ENCODE measurements around the gene FARP2. TPM values are rescaled to one million over a fixed set of nuclear protein-coding genes. Genes with fewer than 3 reads are reported as not detected.

The FARP2 gene
- total and polyA plus RNA-seq, 4 donors, result 5.8 to 30.9 (median 14.3) TPM

DNA sequence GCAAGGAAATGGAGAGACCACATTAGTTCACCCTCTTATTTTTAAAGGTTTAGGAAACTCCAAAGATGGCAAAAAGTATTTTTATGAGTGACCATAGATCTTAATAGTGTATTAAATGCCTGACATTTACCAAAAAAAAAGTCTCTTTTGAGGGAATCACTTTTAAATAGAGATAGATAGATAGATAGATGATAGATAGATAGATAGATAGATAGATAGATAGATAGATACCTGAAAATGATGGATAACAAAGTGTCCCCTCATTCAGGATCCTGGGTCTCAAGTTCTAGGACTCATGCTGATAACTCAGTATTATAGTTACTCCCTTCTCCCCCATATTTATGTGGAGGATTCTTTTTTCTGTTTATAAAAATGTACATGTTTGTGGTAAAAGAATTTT, 52.8 kb downstream of the FARP2 start:
- H3K4me1 ChIP-seq (ENCODE audit: control insufficient read depth in 4 of 4, insufficient read depth in 4 of 4, low read length in 3 of 4), result no peaks in the 10 kb centered on the region
- H3K9ac ChIP-seq (ENCODE audit: low read depth in 1 of 2, low read length in 2 of 2), result no peak overlapping the region
- no peak for DNase-seq (ENCODE audit: low spot score)
- H3K36me3 ChIP-seq (ENCODE audit: control insufficient read depth in 4 of 4, insufficient read depth in 3 of 4, low read depth in 1 of 4, low read length in 3 of 4), result peaks cover 10 to 46% (median 33%) of the 10 kb centered on the region in 4 donors
- TF ChIP-seq EGR1 (IDR thresholded peaks at IDR 0.05; ENCODE audit: low read depth in 2 of 2) (no peak), SP1 (IDR thresholded peaks at IDR 0.05) (no peak), NR2F2 (IDR thresholded peaks at IDR 0.05) (no peak)
- TF ChIP-seq, protein P1, sequence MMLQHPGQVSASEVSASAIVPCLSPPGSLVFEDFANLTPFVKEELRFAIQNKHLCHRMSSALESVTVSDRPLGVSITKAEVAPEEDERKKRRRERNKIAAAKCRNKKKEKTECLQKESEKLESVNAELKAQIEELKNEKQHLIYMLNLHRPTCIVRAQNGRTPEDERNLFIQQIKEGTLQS (IDR thresholded peaks at IDR 0.05), result no peak
- TF ChIP-seq, protein P2, sequence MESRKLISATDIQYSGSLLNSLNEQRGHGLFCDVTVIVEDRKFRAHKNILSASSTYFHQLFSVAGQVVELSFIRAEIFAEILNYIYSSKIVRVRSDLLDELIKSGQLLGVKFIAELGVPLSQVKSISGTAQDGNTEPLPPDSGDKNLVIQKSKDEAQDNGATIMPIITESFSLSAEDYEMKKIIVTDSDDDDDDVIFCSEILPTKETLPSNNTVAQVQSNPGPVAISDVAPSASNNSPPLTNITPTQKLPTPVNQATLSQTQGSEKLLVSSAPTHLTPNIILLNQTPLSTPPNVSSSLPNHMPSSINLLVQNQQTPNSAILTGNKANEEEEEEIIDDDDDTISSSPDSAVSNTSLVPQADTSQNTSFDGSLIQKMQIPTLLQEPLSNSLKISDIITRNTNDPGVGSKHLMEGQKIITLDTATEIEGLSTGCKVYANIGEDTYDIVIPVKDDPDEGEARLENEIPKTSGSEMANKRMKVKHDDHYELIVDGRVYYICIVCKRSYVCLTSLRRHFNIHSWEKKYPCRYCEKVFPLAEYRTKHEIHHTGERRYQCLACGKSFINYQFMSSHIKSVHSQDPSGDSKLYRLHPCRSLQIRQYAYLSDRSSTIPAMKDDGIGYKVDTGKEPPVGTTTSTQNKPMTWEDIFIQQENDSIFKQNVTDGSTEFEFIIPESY (IDR thresholded peaks at IDR 0.05), result no peak
- no peaks in the 10 kb centered on the region for H3K27me3 ChIP-seq (ENCODE audit: control insufficient read depth in 4 of 4, insufficient read depth in 4 of 4, low read length in 3 of 4)
- no peak overlapping the region for H3K27ac ChIP-seq (ENCODE audit: low read depth in 1 of 2, low read length in 2 of 2)
- H3K4me3 ChIP-seq (ENCODE audit: low read depth in 1 of 3, low read length in 3 of 3), result no peak overlapping the region
- no peaks in the 10 kb centered on the region for H3K9me3 ChIP-seq (ENCODE audit: control insufficient read depth in 4 of 4, low read length in 3 of 4)

DNA sequence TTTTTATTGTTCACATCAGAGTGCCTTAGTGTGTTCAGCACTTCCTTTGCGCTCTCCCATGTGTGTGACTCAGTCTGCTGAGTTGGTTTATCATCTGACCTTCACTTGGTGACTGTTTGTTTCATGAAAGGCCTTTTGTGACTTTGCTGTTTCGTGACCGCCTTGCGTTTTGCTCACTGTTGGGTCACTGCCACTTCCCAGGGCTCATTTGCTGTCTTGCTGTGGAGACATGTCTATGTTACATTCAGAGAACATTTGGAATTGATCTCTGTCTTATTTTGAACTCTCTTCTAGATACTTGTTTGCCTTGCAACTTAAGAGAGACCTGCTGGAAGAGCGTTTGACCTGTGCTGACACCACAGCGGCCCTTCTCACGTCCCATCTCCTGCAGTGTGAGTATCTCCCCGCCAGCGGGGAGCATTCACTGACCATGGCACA, 54.7 kb downstream of the FARP2 start:
- Histone ChIP-seq H3K36me3 (ENCODE audit: control insufficient read depth in 4 of 4, insufficient read depth in 3 of 4, low read depth in 1 of 4, low read length in 3 of 4) (peaks cover 10 to 60% (median 45%) of the 10 kb centered on the region in 4 donors), H3K4me3 (ENCODE audit: low read depth in 1 of 3, low read length in 3 of 3) (no peak overlapping the region), H3K4me1 (ENCODE audit: control insufficient read depth in 4 of 4, insufficient read depth in 4 of 4, low read length in 3 of 4) (no peaks in the 10 kb centered on the region), H3K9ac (ENCODE audit: low read depth in 1 of 2, low read length in 2 of 2) (no peak overlapping the region), H3K27me3 (ENCODE audit: control insufficient read depth in 4 of 4, insufficient read depth in 4 of 4, low read length in 3 of 4) (no peaks in the 10 kb centered on the region), H3K9me3 (ENCODE audit: control insufficient read depth in 4 of 4, low read length in 3 of 4) (no peaks in the 10 kb centered on the region), H3K27ac (ENCODE audit: low read depth in 1 of 2, low read length in 2 of 2) (no peak overlapping the region)
- 96% methylated on average over 9 of the region's 9 CpGs for WGBS
- TF ChIP-seq FOXA2 (IDR thresholded peaks at IDR 0.05), result no peak
- TF ChIP-seq RXRA (IDR thresholded peaks at IDR 0.05), result no peak
- no peak for TF ChIP-seq NR2F2 (IDR thresholded peaks at IDR 0.05)
- TF ChIP-seq YY1 (IDR thresholded peaks at IDR 0.05), result no peak
- no peak for TF ChIP-seq TAF1 (conservative IDR thresholded peaks at IDR 0.05)
- TF ChIP-seq, protein P1 (IDR thresholded peaks at IDR 0.05), result no peak
- TF ChIP-seq FOXA1 (IDR thresholded peaks at IDR 0.05), result no peak
- TF ChIP-seq JUND (IDR thresholded peaks at IDR 0.05), result no peak
- no peak for DNase-seq (ENCODE audit: low spot score)

DNA sequence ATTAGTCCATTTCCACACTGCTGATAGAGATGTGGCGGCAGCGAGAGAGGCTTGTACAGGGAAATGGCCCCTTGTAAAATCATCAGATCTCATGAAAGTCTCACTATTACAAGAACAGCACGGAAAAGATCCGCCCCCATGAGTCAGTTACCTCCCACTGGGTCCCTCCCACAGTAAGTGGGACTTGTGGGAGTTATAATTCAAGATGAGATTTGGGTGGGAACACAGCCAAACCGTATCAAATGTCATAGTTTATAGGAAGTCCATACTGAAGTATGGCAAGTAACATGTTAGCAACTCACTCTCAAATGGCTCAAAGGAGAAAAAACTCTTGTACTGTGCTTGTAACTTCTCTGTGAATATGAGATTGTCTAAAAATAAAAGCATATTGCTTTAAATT, 56.1 kb downstream of the FARP2 start:
- H3K27ac ChIP-seq (ENCODE audit: low read depth in 1 of 2, low read length in 2 of 2), result no peak overlapping the region
- H3K4me1 ChIP-seq (ENCODE audit: control insufficient read depth in 4 of 4, insufficient read depth in 4 of 4, low read length in 3 of 4), result no peaks in the 10 kb centered on the region
- no peak overlapping the region for H3K4me3 ChIP-seq (ENCODE audit: low read depth in 1 of 3, low read length in 3 of 3)
- H3K9me3 ChIP-seq (ENCODE audit: control insufficient read depth in 4 of 4, low read length in 3 of 4), result no peaks in the 10 kb centered on the region
- no peaks in the 10 kb centered on the region for H3K27me3 ChIP-seq (ENCODE audit: control insufficient read depth in 4 of 4, insufficient read depth in 4 of 4, low read length in 3 of 4)
- no peak overlapping the region for H3K9ac ChIP-seq (ENCODE audit: low read depth in 1 of 2, low read length in 2 of 2)
- DNase-seq (ENCODE audit: low spot score), result no peak
- WGBS, result 80% methylated on average over 5 of the region's 5 CpGs
- H3K36me3 ChIP-seq (ENCODE audit: control insufficient read depth in 4 of 4, insufficient read depth in 3 of 4, low read depth in 1 of 4, low read length in 3 of 4), result peaks cover 10 to 63% (median 50%) of the 10 kb centered on the region in 4 donors
- TF ChIP-seq, protein P1 (IDR thresholded peaks at IDR 0.05), result no peak
- TF ChIP-seq GABPA (IDR thresholded peaks at IDR 0.05 in 1 of 2, conservative IDR thresholded peaks at IDR 0.05 in 1 of 2) (no peak), FOXA2 (IDR thresholded peaks at IDR 0.05) (no peak), RXRA (IDR thresholded peaks at IDR 0.05) (no peak), TAF1 (conservative IDR thresholded peaks at IDR 0.05) (no peak), NR2F2 (IDR thresholded peaks at IDR 0.05) (no peak), EGR1 (IDR thresholded peaks at IDR 0.05; ENCODE audit: low read depth in 2 of 2) (no peak), FOXA1 (IDR thresholded peaks at IDR 0.05) (no peak), JUND (IDR thresholded peaks at IDR 0.05) (no peak), RAD21 (IDR thresholded peaks at IDR 0.05) (no peak), YY1 (IDR thresholded peaks at IDR 0.05) (no peak)
- TF ChIP-seq, protein P3, sequence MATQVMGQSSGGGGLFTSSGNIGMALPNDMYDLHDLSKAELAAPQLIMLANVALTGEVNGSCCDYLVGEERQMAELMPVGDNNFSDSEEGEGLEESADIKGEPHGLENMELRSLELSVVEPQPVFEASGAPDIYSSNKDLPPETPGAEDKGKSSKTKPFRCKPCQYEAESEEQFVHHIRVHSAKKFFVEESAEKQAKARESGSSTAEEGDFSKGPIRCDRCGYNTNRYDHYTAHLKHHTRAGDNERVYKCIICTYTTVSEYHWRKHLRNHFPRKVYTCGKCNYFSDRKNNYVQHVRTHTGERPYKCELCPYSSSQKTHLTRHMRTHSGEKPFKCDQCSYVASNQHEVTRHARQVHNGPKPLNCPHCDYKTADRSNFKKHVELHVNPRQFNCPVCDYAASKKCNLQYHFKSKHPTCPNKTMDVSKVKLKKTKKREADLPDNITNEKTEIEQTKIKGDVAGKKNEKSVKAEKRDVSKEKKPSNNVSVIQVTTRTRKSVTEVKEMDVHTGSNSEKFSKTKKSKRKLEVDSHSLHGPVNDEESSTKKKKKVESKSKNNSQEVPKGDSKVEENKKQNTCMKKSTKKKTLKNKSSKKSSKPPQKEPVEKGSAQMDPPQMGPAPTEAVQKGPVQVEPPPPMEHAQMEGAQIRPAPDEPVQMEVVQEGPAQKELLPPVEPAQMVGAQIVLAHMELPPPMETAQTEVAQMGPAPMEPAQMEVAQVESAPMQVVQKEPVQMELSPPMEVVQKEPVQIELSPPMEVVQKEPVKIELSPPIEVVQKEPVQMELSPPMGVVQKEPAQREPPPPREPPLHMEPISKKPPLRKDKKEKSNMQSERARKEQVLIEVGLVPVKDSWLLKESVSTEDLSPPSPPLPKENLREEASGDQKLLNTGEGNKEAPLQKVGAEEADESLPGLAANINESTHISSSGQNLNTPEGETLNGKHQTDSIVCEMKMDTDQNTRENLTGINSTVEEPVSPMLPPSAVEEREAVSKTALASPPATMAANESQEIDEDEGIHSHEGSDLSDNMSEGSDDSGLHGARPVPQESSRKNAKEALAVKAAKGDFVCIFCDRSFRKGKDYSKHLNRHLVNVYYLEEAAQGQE (IDR thresholded peaks at IDR 0.05), result no peak
- TF ChIP-seq, protein P4, sequence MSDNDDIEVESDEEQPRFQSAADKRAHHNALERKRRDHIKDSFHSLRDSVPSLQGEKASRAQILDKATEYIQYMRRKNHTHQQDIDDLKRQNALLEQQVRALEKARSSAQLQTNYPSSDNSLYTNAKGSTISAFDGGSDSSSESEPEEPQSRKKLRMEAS (IDR thresholded peaks at IDR 0.05), result no peak
- TF ChIP-seq, protein P5, sequence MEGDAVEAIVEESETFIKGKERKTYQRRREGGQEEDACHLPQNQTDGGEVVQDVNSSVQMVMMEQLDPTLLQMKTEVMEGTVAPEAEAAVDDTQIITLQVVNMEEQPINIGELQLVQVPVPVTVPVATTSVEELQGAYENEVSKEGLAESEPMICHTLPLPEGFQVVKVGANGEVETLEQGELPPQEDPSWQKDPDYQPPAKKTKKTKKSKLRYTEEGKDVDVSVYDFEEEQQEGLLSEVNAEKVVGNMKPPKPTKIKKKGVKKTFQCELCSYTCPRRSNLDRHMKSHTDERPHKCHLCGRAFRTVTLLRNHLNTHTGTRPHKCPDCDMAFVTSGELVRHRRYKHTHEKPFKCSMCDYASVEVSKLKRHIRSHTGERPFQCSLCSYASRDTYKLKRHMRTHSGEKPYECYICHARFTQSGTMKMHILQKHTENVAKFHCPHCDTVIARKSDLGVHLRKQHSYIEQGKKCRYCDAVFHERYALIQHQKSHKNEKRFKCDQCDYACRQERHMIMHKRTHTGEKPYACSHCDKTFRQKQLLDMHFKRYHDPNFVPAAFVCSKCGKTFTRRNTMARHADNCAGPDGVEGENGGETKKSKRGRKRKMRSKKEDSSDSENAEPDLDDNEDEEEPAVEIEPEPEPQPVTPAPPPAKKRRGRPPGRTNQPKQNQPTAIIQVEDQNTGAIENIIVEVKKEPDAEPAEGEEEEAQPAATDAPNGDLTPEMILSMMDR (IDR thresholded peaks at IDR 0.05; ENCODE audit: low read depth, low read length, missing input control), result no peak
- TF ChIP-seq, protein P2 (IDR thresholded peaks at IDR 0.05), result no peak

Measured in liver (tissue), 9 donors.